ENCODE results near the gene CSH1.
"Not testable (repeated sequence)": the region's sequence is repeated elsewhere in the genome, so short reads cannot be mapped to it uniquely, and the experiment has no call there.

CSH1 gene

GRCh38 chr17:63929860-63930766 is 33.7 kb upstream of the CSH1 start:
- H3K27ac ChIP-seq = peak overlapping the region; percentile 24
- ChIA-PET POLR2A (ENCODE audit: low non-redundant PET) (no interaction called here), CTCF (interaction anchor here (0.5 to 1.1 kb wide), 7 partner anchors 10 to 169 kb away, joined by 3 to 6 read pairs (median 3); no protein-coding TSS in a partner anchor)
- TF ChIP-seq CTCF (conservative IDR thresholded peaks at IDR 0.05; ENCODE audit: low read depth) = no peak
- no peak for DNase-seq (ENCODE audit: low spot score)

GRCh38 chr17:63928966-63929695 is 32.8 kb upstream of the CSH1 start:
- no peak overlapping the region for H3K27ac ChIP-seq
- DNase-seq (ENCODE audit: low spot score) = no peak
- ChIA-PET POLR2A (ENCODE audit: low non-redundant PET) (no interaction called here), CTCF (interaction anchor here (0.5 to 1.1 kb wide), 5 partner anchors 9 to 170 kb away, joined by 3 to 4 read pairs (median 3); no protein-coding TSS in a partner anchor)
- no peak for TF ChIP-seq CTCF (conservative IDR thresholded peaks at IDR 0.05; ENCODE audit: low read depth)

GRCh38 chr17:63928172-63928666 is 31.8 kb upstream of the CSH1 start:
- DNase-seq (ENCODE audit: low spot score) = no peak
- ChIA-PET CTCF (interaction anchor here (0.5 kb wide), 1 partner anchor 9 kb away, joined by 3 read pairs; no protein-coding TSS in a partner anchor), POLR2A (ENCODE audit: low non-redundant PET) (no interaction called here)
- no peak for TF ChIP-seq CTCF (conservative IDR thresholded peaks at IDR 0.05; ENCODE audit: low read depth)
- no peak overlapping the region for H3K27ac ChIP-seq

GRCh38 chr17:63927464-63928171 is 31.2 kb upstream of the CSH1 start:
- no peak overlapping the region for H3K27ac ChIP-seq
- DNase-seq (ENCODE audit: low spot score) = no peak
- TF ChIP-seq CTCF (conservative IDR thresholded peaks at IDR 0.05; ENCODE audit: low read depth) = no peak
- POLR2A ChIA-PET (ENCODE audit: low non-redundant PET) = no interaction called here
- CTCF ChIA-PET = no interaction called here

- no peak for TF ChIP-seq CTCF (conservative IDR thresholded peaks at IDR 0.05; ENCODE audit: low read depth)
- no peak overlapping the region for H3K27ac ChIP-seq
- ChIA-PET POLR2A (ENCODE audit: low non-redundant PET) (no interaction called here), CTCF (interaction anchor here (0.7 to 0.8 kb wide), 2 partner anchors 21 to 600 kb away, joined by 4 to 8 read pairs; no protein-coding TSS in a partner anchor)
- no peak for DNase-seq (ENCODE audit: low spot score)
Observed at GRCh38 chr17:63926164-63926563, 29.8 kb upstream of the CSH1 start.

- TF ChIP-seq CTCF (conservative IDR thresholded peaks at IDR 0.05; ENCODE audit: low read depth) = no peak
- no peak overlapping the region for H3K27ac ChIP-seq
- ChIA-PET POLR2A (ENCODE audit: low non-redundant PET) (no interaction called here), CTCF (interaction anchor here (0.8 to 0.9 kb wide), 2 partner anchors 21 to 70 kb away, joined by 4 to 8 read pairs; no protein-coding TSS in a partner anchor)
- no peak for DNase-seq (ENCODE audit: low spot score)
Observed at GRCh38 chr17:63925615-63926014, 29.2 kb upstream of the CSH1 start.

GRCh38 chr17:63922402-63922801 is 26.0 kb upstream of the CSH1 start:
- DNase-seq (ENCODE audit: low spot score); POLR2A ChIA-PET (ENCODE audit: low non-redundant PET); H3K27ac ChIP-seq; CTCF ChIA-PET: not testable (repeated sequence)

- POLR2A ChIA-PET (ENCODE audit: low non-redundant PET); H3K27ac ChIP-seq; DNase-seq (ENCODE audit: low spot score): not testable (repeated sequence)
- CTCF ChIA-PET = interaction anchor here (1.3 kb wide), 1 partner anchor 102 kb away, joined by 4 read pairs; no protein-coding TSS in a partner anchor
Observed at GRCh38 chr17:63920779-63921178, 24.4 kb upstream of the CSH1 start.

- DNase-seq (ENCODE audit: low spot score); POLR2A ChIA-PET (ENCODE audit: low non-redundant PET): not testable (repeated sequence)
Observed at GRCh38 chr17:63920050-63920449, 23.7 kb upstream of the CSH1 start.

More at GRCh38 chr17:63920050-63920449, 23.7 kb upstream of the CSH1 start:
- H3K27ac ChIP-seq = not testable (repeated sequence)
- CTCF ChIA-PET = interaction anchor here (0.6 to 2.4 kb wide), 17 partner anchors 9 to 214 kb away, joined by 3 to 15 read pairs (median 5); no protein-coding TSS in a partner anchor
